GM21367 (cell line): Measurements from ENCODE around the gene PRSS36.

ENCODE experiments used
- ATAC-seq: cut with Tn5 transposase; IDR thresholded peaks from one replicate; pipeline ENCODE4 v1.9.1; 2021; ENCODE audit not compliant: unreplicated experiment

Gene PRSS36

DNA sequence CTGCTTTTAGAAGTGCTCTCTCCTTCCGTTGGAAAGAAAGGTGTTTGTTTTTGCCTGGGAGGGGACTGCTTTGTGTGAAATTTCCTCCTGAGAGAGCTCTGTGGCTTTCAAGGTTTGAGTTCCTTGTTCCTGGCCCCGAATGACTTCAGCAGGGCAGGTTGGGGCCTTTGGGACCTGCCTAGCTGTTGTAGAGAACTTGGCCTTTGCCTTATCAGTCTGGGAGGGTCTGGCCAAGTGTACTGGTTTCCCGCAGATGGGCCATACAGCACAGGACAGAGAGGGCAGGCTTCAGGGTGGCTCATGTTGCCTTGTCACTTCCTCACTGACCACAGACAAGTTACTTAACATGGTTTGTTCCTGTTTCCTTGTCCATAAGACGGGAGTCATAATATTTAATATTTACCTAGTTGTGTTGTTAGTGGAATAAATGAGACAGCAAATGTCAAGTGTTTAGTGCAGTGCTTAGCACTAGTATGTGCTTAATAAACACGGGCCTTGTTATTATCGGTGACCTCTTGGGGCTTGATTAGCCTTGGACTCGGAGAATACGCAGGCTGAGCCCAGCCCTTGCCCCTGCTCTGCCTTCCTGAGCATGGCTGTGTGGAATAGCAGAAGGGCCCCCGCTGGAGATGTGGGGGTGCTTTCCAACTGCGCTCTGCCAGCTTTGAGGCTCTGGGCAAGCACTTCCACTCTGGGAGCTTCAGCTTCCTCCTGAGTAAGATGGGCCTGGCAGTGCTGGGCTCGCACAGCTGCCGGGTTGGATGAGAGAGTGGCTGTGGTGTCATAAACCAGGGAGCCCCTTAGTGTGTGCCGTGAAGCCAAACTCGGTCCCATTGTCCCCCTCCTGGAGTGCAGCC is 20.9 kb downstream of the PRSS36 start:
- ATAC-seq = no peak

DNA sequence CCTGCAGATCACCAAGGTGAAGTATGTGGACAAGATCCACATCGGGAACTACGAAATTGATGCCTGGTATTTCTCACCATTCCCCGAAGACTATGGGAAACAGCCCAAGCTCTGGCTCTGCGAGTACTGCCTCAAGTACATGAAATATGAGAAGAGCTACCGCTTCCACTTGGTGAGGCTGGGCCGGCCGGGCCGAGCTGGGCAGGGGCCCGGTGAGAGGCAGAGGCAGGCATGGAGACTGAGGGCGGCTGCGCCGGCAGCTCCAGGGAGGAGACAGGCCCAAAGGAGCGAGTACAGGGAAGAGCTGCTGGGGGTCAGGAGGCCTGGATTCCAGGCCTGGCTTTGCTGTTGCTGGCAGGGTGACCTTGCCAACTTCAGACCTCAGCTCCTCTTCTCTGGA is 22.7 kb downstream of the PRSS36 start:
- ATAC-seq = no peak

DNA sequence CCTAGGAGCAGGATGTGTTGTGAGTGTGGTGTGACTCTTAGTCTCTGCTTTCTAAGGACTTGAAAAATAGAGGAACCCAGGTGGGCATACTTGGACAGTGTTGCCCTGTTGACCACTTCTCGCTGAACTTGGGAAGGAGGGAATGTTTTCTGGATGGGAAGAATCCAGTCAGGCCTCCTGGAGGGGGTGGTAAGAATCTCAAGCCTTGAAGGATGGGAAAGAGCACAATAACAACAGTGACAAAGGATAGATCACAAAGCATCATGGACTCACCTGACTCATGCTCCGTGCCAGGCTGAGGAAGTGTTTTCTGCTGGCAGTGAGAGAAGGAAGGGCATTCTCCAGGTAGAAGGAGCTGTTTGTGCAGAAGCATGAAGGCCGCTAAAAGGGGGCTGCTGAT is 24.0 kb downstream of the PRSS36 start:
- no peak for ATAC-seq

GRCh38 chr16:31120129-31120528 is 29.7 kb downstream of the PRSS36 start:
- ATAC-seq = no peak

DNA sequence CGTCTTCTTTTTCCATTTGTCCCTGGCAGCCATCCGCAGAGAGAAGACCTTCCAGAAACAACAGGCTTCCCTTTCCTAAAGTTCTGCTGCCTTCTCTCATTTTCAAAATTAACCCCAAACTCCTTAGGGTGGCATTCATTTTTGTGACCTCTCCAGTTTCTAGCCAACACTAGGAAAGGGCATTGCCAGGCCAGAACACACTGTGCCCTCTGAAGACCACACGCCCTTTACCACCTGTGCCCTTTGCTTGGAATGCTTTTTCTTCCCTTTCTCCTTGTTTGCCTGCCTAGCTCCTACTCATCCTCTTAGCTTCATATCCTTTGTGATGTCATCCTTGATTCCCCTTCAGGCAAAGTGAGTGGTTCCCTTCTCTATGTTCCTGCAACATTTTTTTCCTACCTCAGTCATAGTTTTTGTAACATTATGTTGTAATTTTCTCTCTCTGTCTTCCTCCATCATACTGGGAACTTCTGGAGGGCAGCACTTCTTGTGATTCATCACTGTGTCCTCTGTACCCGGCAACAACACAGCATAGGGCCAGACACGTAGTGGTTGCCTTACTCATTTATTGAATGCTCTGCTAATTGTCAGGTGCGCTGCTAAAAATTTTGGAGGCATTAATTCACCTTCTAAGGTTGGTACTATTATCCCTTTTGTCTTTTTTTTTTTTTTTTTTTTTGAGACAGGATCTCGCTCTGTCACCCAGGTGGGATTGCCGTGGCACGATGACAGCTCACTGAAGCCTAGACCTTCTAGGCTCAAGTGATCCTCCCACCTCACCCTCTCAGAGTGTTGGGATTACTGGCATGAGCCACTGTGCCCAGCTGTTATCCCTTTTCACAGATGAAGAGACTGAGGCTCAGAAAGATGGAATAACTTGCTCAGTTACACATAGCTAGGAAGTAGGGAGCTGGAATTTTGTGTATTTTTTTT is 31.4 kb downstream of the PRSS36 start:
- ATAC-seq = no peak

DNA sequence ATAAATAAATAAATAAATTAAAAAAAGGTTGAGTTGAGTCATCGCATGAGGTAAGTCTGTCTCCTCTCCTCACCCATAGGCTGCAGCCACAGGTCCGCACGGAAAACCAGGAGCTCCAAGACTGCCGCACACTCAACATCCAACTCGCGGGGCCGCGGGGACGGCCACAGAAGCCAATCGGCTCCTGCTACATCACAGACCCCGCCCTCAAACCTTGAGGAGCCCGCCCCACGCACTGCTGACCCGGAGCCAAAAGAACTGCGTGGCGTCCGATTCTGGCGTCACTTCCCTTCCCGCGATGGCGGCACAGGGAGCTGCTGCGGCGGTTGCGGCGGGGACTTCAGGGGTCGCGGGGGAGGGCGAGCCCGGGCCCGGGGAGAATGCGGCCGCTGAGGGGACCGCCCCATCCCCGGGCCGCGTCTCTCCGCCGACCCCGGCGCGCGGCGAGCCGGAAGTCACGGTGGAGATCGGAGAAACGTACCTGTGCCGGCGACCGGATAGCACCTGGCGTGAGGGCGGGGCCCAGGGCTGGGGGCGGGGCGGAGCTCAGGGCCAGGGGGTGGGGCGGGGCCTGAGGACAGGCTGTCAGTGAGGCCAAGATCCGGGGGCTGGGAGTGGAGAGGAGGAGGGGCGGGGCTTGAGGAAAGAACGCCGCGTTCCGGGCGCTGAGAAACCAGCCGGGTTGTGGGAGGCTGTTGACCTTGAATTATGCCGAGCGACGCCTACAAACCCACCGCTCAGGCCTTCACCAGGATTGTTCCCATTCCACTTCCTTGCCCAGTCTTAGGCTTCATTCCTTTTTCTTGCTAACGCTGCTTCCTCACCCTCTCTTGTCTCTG is 32.3 kb downstream of the PRSS36 start, which contains the start of gene KAT8:
Gene KAT8, plus strand, starts transcription at position 281 of the 839 bp plus-strand sequence. Its CDS starts 18 bp downstream, at position 299.
- peak; percentile 79 for ATAC-seq

GRCh38 chr16:31114468-31114867 is 35.4 kb downstream of the PRSS36 start:
- ATAC-seq = no peak

GRCh38 chr16:31113121-31114120 is 36.4 kb downstream of the PRSS36 start:
- no peak for ATAC-seq

DNA sequence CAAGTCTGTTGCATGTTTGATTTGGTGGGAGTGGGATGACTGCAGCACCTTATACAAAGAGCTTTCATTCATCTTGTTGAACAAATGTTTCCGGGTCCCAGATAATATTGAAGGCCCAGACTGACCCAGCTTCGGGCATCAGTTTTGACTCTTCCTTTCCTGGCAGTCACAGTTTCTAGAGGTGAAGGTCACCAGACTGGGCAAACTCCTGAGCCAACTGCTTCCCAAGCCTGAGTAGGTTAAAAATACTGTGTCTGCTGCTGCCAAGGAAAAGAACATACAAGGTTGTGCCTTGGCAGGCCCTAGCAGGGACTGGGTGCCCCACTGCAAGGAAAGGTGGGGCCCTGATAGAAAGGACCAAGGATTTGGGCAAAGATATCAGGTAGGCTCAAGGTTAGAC is 37.2 kb downstream of the PRSS36 start:
- ATAC-seq = no peak

DNA sequence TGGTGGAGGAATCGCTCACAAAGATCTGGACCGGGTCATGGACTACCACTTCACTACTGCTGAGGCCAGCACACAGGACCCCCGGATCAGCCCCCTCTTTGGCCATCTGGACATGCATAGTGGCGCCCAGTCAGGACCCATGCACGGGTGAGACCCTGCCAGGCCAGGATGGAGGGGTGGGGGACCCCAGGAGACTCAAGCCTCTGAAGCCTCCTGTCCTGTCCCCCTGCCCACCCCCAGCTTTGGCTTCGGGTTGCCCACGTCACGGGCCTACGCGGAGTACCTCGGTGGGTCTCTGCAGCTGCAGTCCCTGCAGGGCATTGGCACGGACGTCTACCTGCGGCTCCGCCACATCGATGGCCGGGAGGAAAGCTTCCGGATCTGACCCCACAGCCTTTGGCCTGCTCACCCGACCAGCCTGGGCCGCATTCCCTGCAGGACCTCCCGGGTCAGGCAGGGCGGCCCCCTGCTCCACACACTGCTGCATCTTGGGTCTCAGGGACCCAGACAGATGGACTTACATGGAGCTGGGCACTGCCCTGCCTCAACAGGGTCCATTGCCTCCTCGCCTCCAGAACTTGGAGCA is 37.9 kb downstream of the PRSS36 start:
- ATAC-seq = no peak

DNA sequence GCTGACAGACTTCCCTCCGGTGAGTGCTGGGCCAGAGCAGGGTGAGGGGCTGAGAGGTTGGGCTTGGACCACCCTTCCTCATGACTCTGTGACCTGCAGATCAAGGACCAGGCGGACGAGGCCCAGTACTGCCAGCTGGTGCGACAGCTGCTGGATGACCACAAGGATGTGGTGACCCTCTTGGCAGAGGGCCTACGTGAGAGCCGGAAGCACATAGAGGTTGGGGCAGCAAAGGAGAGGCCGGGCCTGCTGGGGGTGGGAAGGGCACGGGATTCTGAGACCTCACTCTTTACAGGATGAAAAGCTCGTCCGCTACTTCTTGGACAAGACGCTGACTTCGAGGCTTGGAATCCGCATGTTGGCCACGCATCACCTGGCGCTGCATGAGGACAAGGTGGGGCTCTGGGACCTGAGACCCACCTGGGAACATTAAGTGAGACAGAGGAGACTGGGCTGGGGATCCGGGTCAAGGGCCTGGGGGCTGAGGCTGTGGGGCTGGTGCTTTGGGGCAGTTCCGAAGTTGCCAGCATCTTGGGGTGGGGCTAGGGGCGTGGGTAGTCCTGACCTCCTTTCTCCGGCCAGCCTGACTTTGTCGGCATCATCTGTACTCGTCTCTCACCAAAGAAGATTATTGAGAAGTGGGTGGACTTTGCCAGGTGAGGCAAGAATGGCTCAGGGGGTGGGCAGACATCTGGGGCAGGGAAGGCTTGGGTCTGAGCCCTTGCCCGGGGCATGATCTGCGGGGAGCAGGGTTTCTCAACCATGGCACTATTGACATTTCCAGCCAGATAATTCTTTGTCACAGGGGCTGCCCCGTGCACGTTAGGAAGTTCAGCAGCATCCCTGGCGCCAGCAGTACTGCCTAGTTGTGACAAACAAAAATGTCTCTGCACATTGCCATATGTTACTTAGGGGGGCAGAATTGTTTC is 39.5 kb downstream of the PRSS36 start:
- no peak for ATAC-seq

GRCh38 chr16:31109622-31110021 is 40.2 kb downstream of the PRSS36 start:
- no peak for ATAC-seq

GRCh38 chr16:31108794-31109558 is 40.9 kb downstream of the PRSS36 start:
- no peak for ATAC-seq

DNA sequence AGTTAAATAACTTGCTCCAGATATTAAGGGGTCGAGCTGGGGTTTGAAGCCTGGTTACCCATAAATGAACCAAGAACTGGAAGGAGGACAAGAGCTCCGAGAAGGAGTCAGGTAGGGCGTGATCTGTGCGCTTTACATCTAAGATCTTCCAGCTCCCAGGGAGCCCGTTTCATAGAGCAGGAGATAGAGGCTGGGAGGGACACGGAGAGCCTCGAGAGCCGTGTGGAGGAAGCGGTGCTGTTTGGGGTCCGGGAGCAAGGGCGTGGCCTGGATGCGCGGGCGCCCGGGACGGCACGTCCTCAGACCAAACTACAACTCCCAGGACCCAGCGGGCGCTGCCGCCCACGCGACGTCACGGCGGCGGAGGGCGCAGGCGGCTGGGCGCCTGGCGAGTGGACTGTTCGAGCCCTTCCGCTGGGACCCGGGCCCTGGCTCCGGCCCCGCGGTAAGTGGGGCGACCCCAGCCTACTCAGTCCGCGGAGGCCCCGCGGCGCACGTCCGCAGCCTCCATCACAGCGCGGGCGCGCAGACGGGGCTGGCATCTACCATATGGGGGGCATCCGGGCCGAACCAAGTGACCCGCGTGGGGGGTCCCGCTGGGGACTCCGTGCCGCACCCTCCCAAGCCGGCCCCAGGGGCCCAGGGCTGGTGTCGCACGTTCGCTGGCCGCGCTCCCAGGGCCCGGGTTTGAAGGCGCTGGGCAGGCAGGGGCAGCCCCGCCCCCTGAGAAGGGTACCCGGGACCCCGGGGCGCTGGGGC is 41.7 kb downstream of the PRSS36 start, which contains the start of gene BCKDK:
Gene BCKDK, plus strand, starts transcription at position 352 of the 759 bp plus-strand sequence. CDS start 838 bp downstream, outside the sequence.
- ATAC-seq = peak; percentile 66

- peak; percentile 40 for ATAC-seq
Measured at GRCh38 chr16:31107465-31107867, 42.4 kb downstream of the PRSS36 start.
